Stomach (tissue), 4 donors: ENCODE results near the gene KAZALD1.

Experiments
- CTCF ChIP-seq, 7 experiments: fragments of 450-650 bp in 4 of 7; fragments of 200-600 bp in 3 of 7; sonication (generic) in 3 of 7; IDR thresholded peaks; one replicate each; pipeline ENCODE4 v1.5.1; 2016 to 2019; ENCODE audit warnings: antibody characterized with exemption in 7 of 7, control low read depth in 2 of 7, mild to moderate bottlenecking in 1 of 7
- EP300 ChIP-seq: sonication (generic); formaldehyde crosslinking; IDR thresholded peaks from one replicate; pipeline ENCODE4 v1.6.1; 2017; ENCODE audit warnings: antibody characterized with exemption
- POLR2A ChIP-seq, 4 donors: fragments of 450-650 bp; IDR thresholded peaks; one replicate each; pipeline ENCODE4 v1.6.1; 2016; ENCODE audit warnings: antibody characterized with exemption in 4 of 4, control low read depth in 2 of 4, mild to moderate bottlenecking in 1 of 4, moderate library complexity in 1 of 4

GRCh38 chr10:101055411-101055810 is 6.4 kb upstream of the KAZALD1 start:
- TF ChIP-seq CTCF (IDR thresholded peaks at IDR 0.05) (no peak), POLR2A (IDR thresholded peaks at IDR 0.05) (no peak), EP300 (no peak)
